NT2/D1 (cell line): ENCODE measurements around the gene SLC35E4.

Source experiments
- YY1 ChIP-seq: IDR thresholded peaks from 2 replicates; pipeline ENCODE4 v1.6.1; 2011; ENCODE audit not compliant: insufficient read length, insufficient read depth
- ZNF274 ChIP-seq: IDR thresholded peaks from 2 replicates; pipeline ENCODE4 v1.6.1; 2011; ENCODE audit warnings: mild to moderate bottlenecking, low read depth, low read length

- TF ChIP-seq ZNF274 (no peak), YY1 (no peak)
Measured at GRCh38 chr22:30650508-30651116, 15.0 kb downstream of the SLC35E4 start.
